Upper lobe of left lung (tissue), 6 donors: ENCODE data around the gene ARID1B. TPM values are rescaled to one million over a fixed set of nuclear protein-coding genes. Genes with fewer than 3 reads are reported as not detected.
A peak's percentile ranks its signal among the peaks of the same experiment; 100 is the strongest.

Experiments used
- ATAC-seq, 2 donors: fragments of 200-7000 bp; cut with Tn5 transposase; one replicate each; pipeline ENCODE4 v1.9.1; 2022; ENCODE audit warnings: mild to moderate bottlenecking in 2 of 2, moderate library complexity in 2 of 2; ENCODE audit not compliant: low FRiP score in 2 of 2
- DNase-seq, 2 donors: peaks; one replicate each; pipeline ENCODE4 v3.0.0-alpha.2; 2019 to 2020
- H3K27ac ChIP-seq, 4 donors: fragments of 200-600 bp; sonication (generic); one replicate each; pipeline ENCODE4 v1.5.1; 2016 to 2019
- H3K27me3 ChIP-seq, 4 donors: fragments of 200-600 bp; sonication (generic); one replicate each; pipeline ENCODE4 v1.5.1; 2017 to 2019
- H3K36me3 ChIP-seq, 4 donors: fragments of 200-600 bp; sonication (generic); one replicate each; pipeline ENCODE4 v1.5.1; 2016 to 2019
- H3K4me1 ChIP-seq, 4 donors: fragments of 200-600 bp; sonication (generic); one replicate each; pipeline ENCODE4 v1.5.1; 2018 to 2019
- H3K4me3 ChIP-seq, 4 donors: fragments of 200-600 bp; sonication (generic); one replicate each; pipeline ENCODE4 v1.5.1; 2017 to 2019; ENCODE audit warnings: mild to moderate bottlenecking in 2 of 4, moderate library complexity in 1 of 4
- H3K9me3 ChIP-seq, 4 donors: fragments of 200-600 bp; sonication (generic); one replicate each; pipeline ENCODE4 v1.5.1; 2018 to 2019
- CTCF ChIP-seq, 6 experiments: fragments of 450-650 bp in 4 of 6; fragments of 200-600 bp in 2 of 6; sonication (generic) in 2 of 6; IDR thresholded peaks; one replicate each; pipeline ENCODE4 v1.5.1; 2016 to 2019; ENCODE audit warnings: antibody characterized with exemption in 6 of 6
- EP300 ChIP-seq, 4 donors: sonication (generic); formaldehyde crosslinking; IDR thresholded peaks; one replicate each; pipeline ENCODE4 v1.5.1; 2017; ENCODE audit warnings: antibody characterized with exemption in 4 of 4, control low read depth in 2 of 4
- POLR2A ChIP-seq, 4 donors: fragments of 450-650 bp; IDR thresholded peaks; one replicate each; pipeline ENCODE4 v1.5.1; 2016 to 2017; ENCODE audit warnings: antibody characterized with exemption in 4 of 4, mild to moderate bottlenecking in 2 of 4
- POLR2AphosphoS5 ChIP-seq, 2 donors: sonication (generic); formaldehyde crosslinking; IDR thresholded peaks; one replicate each; pipeline ENCODE4 v1.5.1; 2017; ENCODE audit warnings: antibody characterized with exemption in 2 of 2
- WGBS, 2 donors: methylation state at CpG; one replicate each; pipeline ENCODE4 v1.1.5; 2017 to 2018; 5-methylcytosine and 5-hydroxymethylcytosine counted together
- total RNA-seq, 6 donors: library from RNA; depleted of rRNA in 4 of 6; stranded (reverse); fragments of >200 nt in 4 of 6; gene quantifications; one replicate each; pipeline versions ENCODE4 v1.1.0 to v1.2.1, GENCODE V29; 2016 to 2021
- donor health status: DM: no; HTN: no; CAD: no; lungs with moderate emphysema.
- donor health status: DM: no; HTN: yes; CAD: no; lungs with severe emphysema.

ARID1B gene
- total RNA-seq, 6 donors from 2014 or later = 66.4 to 168 (median 109) TPM

- WGBS, 2 donors = 43 to 53% methylated on average over 8 of the region's 8 CpGs
- Histone ChIP-seq H3K4me1 (peaks cover 6 to 39% (median 27%) of the 10 kb centered on the region in 4 donors), H3K27ac (no peak overlapping the region)
Observed at GRCh38 chr6:157070403-157071107, 293.4 kb downstream of the ARID1B start.

GRCh38 chr6:157072128-157072527 lies 294.9 kb downstream of the ARID1B start:
- H3K4me3 ChIP-seq = no peak overlapping the region
- H3K36me3 ChIP-seq = peaks cover 0 to 3% (median 0%) of the 10 kb centered on the region in 4 donors
- ATAC-seq = no peak
- no peaks in the 10 kb centered on the region for H3K9me3 ChIP-seq
- WGBS, 2 donors = 88 to 92% methylated on average over 2 of the region's 2 CpGs
- H3K27ac ChIP-seq = no peak overlapping the region
- DNase-seq = no peak
- peaks cover 6 to 36% (median 32%) of the 10 kb centered on the region in 4 donors for H3K4me1 ChIP-seq
- no peaks in the 10 kb centered on the region for H3K27me3 ChIP-seq
- TF ChIP-seq EP300 (IDR thresholded peaks at IDR 0.05) (no peak), POLR2AphosphoS5 (IDR thresholded peaks at IDR 0.05) (no peak), POLR2A (IDR thresholded peaks at IDR 0.05) (no peak), CTCF (IDR thresholded peaks at IDR 0.05) (no peak)

More at GRCh38 chr6:157070403-157071107, 293.4 kb downstream of the ARID1B start:
- Histone ChIP-seq H3K9me3 (no peaks in the 10 kb centered on the region), H3K27me3 (no peaks in the 10 kb centered on the region), H3K4me3 (no peak overlapping the region), H3K36me3 (peaks cover 0 to 3% (median 0%) of the 10 kb centered on the region in 4 donors)
- no peak for DNase-seq
- TF ChIP-seq POLR2A (IDR thresholded peaks at IDR 0.05) = no peak
- no peak for TF ChIP-seq POLR2AphosphoS5 (IDR thresholded peaks at IDR 0.05)
- TF ChIP-seq EP300 (IDR thresholded peaks at IDR 0.05) = no peak
- no peak for TF ChIP-seq CTCF (IDR thresholded peaks at IDR 0.05)
- ATAC-seq = no peak

GRCh38 chr6:157073596-157073995 lies 296.4 kb downstream of the ARID1B start:
- 61 to 67% methylated on average over 4 of the region's 4 CpGs for WGBS, 2 donors
- no peaks in the 10 kb centered on the region for H3K27me3 ChIP-seq
- no peak overlapping the region for H3K4me3 ChIP-seq
- no peaks in the 10 kb centered on the region for H3K9me3 ChIP-seq
- no peak for ATAC-seq
- peaks cover 0 to 3% (median 0%) of the 10 kb centered on the region in 4 donors for H3K36me3 ChIP-seq
- peaks cover 6 to 32% (median 23%) of the 10 kb centered on the region in 4 donors for H3K4me1 ChIP-seq
- H3K27ac ChIP-seq = no peak overlapping the region
- no peak for TF ChIP-seq POLR2A (IDR thresholded peaks at IDR 0.05)
- TF ChIP-seq EP300 (IDR thresholded peaks at IDR 0.05) = no peak
- no peak for TF ChIP-seq CTCF (IDR thresholded peaks at IDR 0.05)
- no peak for TF ChIP-seq POLR2AphosphoS5 (IDR thresholded peaks at IDR 0.05)
- DNase-seq = no peak

GRCh38 chr6:157074969-157075368 lies 297.8 kb downstream of the ARID1B start:
- Histone ChIP-seq H3K27me3 (no peaks in the 10 kb centered on the region), H3K36me3 (peaks cover 0 to 3% (median 0%) of the 10 kb centered on the region in 4 donors), H3K4me1 (peaks cover 6 to 24% (median 16%) of the 10 kb centered on the region in 4 donors), H3K4me3 (no peak overlapping the region), H3K9me3 (no peaks in the 10 kb centered on the region), H3K27ac (no peak overlapping the region)
- DNase-seq = no peak
- no peak for TF ChIP-seq CTCF (IDR thresholded peaks at IDR 0.05)
- TF ChIP-seq EP300 (IDR thresholded peaks at IDR 0.05) = no peak
- no peak for TF ChIP-seq POLR2A (IDR thresholded peaks at IDR 0.05)
- no peak for TF ChIP-seq POLR2AphosphoS5 (IDR thresholded peaks at IDR 0.05)
- ATAC-seq = peak in 1 of 2 donors; percentile 45
- 63 to 73% methylated on average over 1 of the region's 1 CpG for WGBS, 2 donors
